Measurements from ENCODE around the gene UBE3B.

GRCh38 chr12:109550281-109550680, 72.8 kb downstream of the UBE3B start:
- TF ChIP-seq CTCF (optimal IDR thresholded peaks at IDR 0.05 in 1 of 3, IDR thresholded peaks at IDR 0.05 in 1 of 3, conservative IDR thresholded peaks at IDR 0.05 in 1 of 3; ENCODE audit: extremely low read depth in 1 of 3, insufficient read depth in 2 of 3, low read length in 3 of 3): no peak
- TF ChIP-seq EZH2 (IDR thresholded peaks at IDR 0.05; ENCODE audit: low read length): no peak
